GM23338 (cell line): ENCODE data around the gene CRKL. TPM values are rescaled to one million over a fixed set of nuclear protein-coding genes. Genes with fewer than 3 reads are reported as not detected.

Experiments
- CREB1 ChIP-seq: fragments of 250-450 bp; sonication (Bioruptor Pico); IDR thresholded peaks from 2 replicates; pipeline ENCODE4 v1.5.0; 2020; ENCODE audit warnings: low read depth, mild to moderate bottlenecking, moderate library complexity
- EZH2 ChIP-seq: fragments of 200-600 bp; sonication (generic); IDR thresholded peaks from one replicate; pipeline ENCODE4 v1.8.0; 2017; ENCODE audit warnings: antibody characterized with exemption, mild to moderate bottlenecking, low read depth; ENCODE audit not compliant: unreplicated experiment
- JUNB ChIP-seq: IDR thresholded peaks from one replicate; pipeline ENCODE4 v1.6.1; 2016; ENCODE audit warnings: antibody characterized with exemption; ENCODE audit not compliant: unreplicated experiment
- NANOG ChIP-seq: IDR thresholded peaks from 2 replicates; pipeline ENCODE4 v1.6.1; 2016; ENCODE audit warnings: antibody characterized with exemption, borderline replicate concordance
- REST ChIP-seq: IDR thresholded peaks from one replicate; pipeline ENCODE4 v1.6.1; 2018; ENCODE audit warnings: antibody characterized with exemption; ENCODE audit not compliant: unreplicated experiment
- ZNF114 ChIP-seq: fragments of 250-450 bp; sonication (Bioruptor Pico); IDR thresholded peaks from 2 replicates; pipeline ENCODE4 v1.5.0; 2020; ENCODE audit warnings: mild to moderate bottlenecking, moderate library complexity
- ZNF331 ChIP-seq: fragments of 250-450 bp; sonication (Bioruptor Pico); IDR thresholded peaks from 2 replicates; pipeline ENCODE4 v1.5.0; 2020; ENCODE audit warnings: low read depth, mild to moderate bottlenecking, moderate library complexity
- polyA plus RNA-seq: library from polyadenylated mRNA; unstranded; fragments of >200 nt; fragmentation: Nextera tagmentation; extraction: Ambion mirVana; gene quantifications from 2 replicates; pipeline ENCODE4 v1.2.1, GENCODE V29; 2016
- total RNA-seq: library from RNA; depleted of rRNA; stranded (reverse); fragments of >200 nt; shearing (Covaris generic); gene quantifications from 2 replicates; pipeline ENCODE4 v1.2.3, GENCODE V29; 2014
- TF ChIP-seq, protein P1 (sequence below): fragments of 250-450 bp; sonication (Bioruptor Pico); IDR thresholded peaks from 2 replicates; pipeline ENCODE4 v1.5.0; 2020; ENCODE audit warnings: mild to moderate bottlenecking, moderate library complexity

The CRKL gene
- total and polyA plus RNA-seq, 2 experiments from 2014 or later, result 39.5 to 104 TPM

DNA sequence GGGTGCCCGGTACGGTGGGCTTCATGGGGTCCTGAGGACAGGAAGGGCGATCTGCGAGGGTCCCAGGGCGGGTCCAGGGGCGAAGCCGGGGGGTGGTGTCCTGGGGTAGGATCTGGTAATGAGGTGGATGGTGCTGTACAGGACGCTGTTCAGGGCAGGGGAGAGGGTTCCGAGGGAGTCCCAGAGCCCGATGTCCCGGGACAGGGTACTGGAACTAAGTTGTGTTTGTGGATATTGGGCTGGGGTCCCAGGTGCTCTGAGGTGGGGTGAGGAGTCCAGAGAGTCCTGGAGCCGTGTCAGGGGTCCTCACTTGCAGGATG is 65.3 kb downstream of the CRKL start (continued):
- TF ChIP-seq, protein P1, sequence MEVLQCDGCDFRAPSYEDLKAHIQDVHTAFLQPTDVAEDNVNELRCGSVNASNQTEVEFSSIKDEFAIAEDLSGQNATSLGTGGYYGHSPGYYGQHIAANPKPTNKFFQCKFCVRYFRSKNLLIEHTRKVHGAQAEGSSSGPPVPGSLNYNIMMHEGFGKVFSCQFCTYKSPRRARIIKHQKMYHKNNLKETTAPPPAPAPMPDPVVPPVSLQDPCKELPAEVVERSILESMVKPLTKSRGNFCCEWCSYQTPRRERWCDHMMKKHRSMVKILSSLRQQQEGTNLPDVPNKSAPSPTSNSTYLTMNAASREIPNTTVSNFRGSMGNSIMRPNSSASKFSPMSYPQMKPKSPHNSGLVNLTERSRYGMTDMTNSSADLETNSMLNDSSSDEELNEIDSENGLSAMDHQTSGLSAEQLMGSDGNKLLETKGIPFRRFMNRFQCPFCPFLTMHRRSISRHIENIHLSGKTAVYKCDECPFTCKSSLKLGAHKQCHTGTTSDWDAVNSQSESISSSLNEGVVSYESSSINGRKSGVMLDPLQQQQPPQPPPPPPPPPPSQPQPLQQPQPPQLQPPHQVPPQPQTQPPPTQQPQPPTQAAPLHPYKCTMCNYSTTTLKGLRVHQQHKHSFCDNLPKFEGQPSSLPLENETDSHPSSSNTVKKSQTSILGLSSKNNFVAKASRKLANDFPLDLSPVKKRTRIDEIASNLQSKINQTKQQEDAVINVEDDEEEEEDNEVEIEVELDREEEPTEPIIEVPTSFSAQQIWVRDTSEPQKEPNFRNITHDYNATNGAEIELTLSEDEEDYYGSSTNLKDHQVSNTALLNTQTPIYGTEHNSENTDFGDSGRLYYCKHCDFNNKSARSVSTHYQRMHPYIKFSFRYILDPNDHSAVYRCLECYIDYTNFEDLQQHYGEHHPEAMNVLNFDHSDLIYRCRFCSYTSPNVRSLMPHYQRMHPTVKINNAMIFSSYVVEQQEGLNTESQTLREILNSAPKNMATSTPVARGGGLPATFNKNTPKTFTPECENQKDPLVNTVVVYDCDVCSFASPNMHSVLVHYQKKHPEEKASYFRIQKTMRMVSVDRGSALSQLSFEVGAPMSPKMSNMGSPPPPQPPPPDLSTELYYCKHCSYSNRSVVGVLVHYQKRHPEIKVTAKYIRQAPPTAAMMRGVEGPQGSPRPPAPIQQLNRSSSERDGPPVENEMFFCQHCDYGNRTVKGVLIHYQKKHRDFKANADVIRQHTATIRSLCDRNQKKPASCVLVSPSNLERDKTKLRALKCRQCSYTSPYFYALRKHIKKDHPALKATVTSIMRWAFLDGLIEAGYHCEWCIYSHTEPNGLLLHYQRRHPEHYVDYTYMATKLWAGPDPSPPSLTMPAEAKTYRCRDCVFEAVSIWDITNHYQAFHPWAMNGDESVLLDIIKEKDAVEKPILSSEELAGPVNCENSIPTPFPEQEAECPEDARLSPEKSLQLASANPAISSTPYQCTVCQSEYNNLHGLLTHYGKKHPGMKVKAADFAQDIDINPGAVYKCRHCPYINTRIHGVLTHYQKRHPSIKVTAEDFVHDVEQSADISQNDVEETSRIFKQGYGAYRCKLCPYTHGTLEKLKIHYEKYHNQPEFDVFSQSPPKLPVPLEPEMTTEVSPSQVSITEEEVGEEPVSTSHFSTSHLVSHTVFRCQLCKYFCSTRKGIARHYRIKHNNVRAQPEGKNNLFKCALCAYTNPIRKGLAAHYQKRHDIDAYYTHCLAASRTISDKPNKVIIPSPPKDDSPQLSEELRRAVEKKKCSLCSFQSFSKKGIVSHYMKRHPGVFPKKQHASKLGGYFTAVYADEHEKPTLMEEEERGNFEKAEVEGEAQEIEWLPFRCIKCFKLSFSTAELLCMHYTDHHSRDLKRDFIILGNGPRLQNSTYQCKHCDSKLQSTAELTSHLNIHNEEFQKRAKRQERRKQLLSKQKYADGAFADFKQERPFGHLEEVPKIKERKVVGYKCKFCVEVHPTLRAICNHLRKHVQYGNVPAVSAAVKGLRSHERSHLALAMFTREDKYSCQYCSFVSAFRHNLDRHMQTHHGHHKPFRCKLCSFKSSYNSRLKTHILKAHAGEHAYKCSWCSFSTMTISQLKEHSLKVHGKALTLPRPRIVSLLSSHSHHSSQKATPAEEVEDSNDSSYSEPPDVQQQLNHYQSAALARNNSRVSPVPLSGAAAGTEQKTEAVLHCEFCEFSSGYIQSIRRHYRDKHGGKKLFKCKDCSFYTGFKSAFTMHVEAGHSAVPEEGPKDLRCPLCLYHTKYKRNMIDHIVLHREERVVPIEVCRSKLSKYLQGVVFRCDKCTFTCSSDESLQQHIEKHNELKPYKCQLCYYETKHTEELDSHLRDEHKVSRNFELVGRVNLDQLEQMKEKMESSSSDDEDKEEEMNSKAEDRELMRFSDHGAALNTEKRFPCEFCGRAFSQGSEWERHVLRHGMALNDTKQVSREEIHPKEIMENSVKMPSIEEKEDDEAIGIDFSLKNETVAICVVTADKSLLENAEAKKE, result no peak
- TF ChIP-seq ZNF331 (CRISPR knock-in tag), result no peak
- TF ChIP-seq ZNF114 (CRISPR knock-in tag), result no peak
- no peak for TF ChIP-seq EZH2
- no peak for TF ChIP-seq CREB1
- no peak for TF ChIP-seq JUNB
- no peak for TF ChIP-seq NANOG
- no peak for TF ChIP-seq REST
